Lower lobe of right lung (tissue), 2 donors: ENCODE data around the gene PDE4B. TPM values are rescaled to one million over a fixed set of nuclear protein-coding genes. Genes with fewer than 3 reads are reported as not detected.

Source experiments
- ATAC-seq, 2 donors: fragments of 200-7000 bp; cut with Tn5 transposase; one replicate each; pipeline ENCODE4 v1.9.1; 2020 to 2022; ENCODE audit warnings: mild to moderate bottlenecking in 2 of 2, moderate library complexity in 2 of 2
- DNase-seq: peaks from one replicate; pipeline ENCODE4 v3.0.0-alpha.2; 2020
- H3K27ac ChIP-seq: fragments of 200-600 bp; one replicate; pipeline ENCODE4 v1.8.0; 2022
- H3K27me3 ChIP-seq: fragments of 200-600 bp; one replicate; pipeline ENCODE4 v1.8.0; 2022; ENCODE audit warnings: low read depth
- H3K36me3 ChIP-seq: fragments of 200-600 bp; one replicate; pipeline ENCODE4 v1.8.0; 2022; ENCODE audit warnings: mild to moderate bottlenecking
- H3K4me1 ChIP-seq: fragments of 200-600 bp; one replicate; pipeline ENCODE4 v1.8.0; 2022
- H3K4me3 ChIP-seq: fragments of 200-600 bp; one replicate; pipeline ENCODE4 v1.8.0; 2022; ENCODE audit warnings: mild to moderate bottlenecking
- H3K9me3 ChIP-seq: fragments of 200-600 bp; one replicate; pipeline ENCODE4 v1.8.0; 2022
- CTCF ChIP-seq: fragments of 200-600 bp; IDR thresholded peaks from one replicate; pipeline ENCODE4 v1.8.0; 2022; ENCODE audit warnings: antibody characterized with exemption, mild to moderate bottlenecking
- intact Hi-C: fragments of 100-400 bp; cut with DNase I; formaldehyde crosslinking; loops from one replicate; pipeline ENCODE4 v1.11.0; 2022
- total RNA-seq: library from RNA; stranded (reverse); fragmentation: NEBNext Ultra II Directional; extraction: Animal tissue kit (Norgen Biotek cat#: 25700); gene quantifications from one replicate; pipeline ENCODE4 v1.2.1, GENCODE V29; 2021
- donor health status: DM: no; HTN: yes; CAD: no; lungs with severe emphysema.

The PDE4B gene
- total RNA-seq, 1 donor from 2014 or later = 26.9 TPM

GRCh38 chr1:66302184-66302742 is 509.6 kb downstream of the PDE4B start:
- peaks cover 22% of the 10 kb centered on the region for H3K4me1 ChIP-seq
- H3K36me3 ChIP-seq = no peaks in the 10 kb centered on the region
- no peak overlapping the region for H3K4me3 ChIP-seq
- intact Hi-C loops = no loop called here
- TF ChIP-seq CTCF = no peak
- H3K27ac ChIP-seq = no peak overlapping the region
- no peaks in the 10 kb centered on the region for H3K27me3 ChIP-seq
- ATAC-seq (no peak), DNase-seq (no peak)
- H3K9me3 ChIP-seq = no peaks in the 10 kb centered on the region

GRCh38 chr1:66302815-66303214 is 510.1 kb downstream of the PDE4B start:
- Histone ChIP-seq H3K27me3 (no peaks in the 10 kb centered on the region), H3K4me1 (peaks cover 22% of the 10 kb centered on the region), H3K36me3 (no peaks in the 10 kb centered on the region), H3K4me3 (no peak overlapping the region), H3K27ac (no peak overlapping the region), H3K9me3 (no peaks in the 10 kb centered on the region)
- DNase-seq = no peak
- no peak for TF ChIP-seq CTCF
- ATAC-seq = no peak
- intact Hi-C loops = no loop called here

- no peak for DNase-seq
- Histone ChIP-seq H3K27me3 (no peaks in the 10 kb centered on the region), H3K27ac (no peak overlapping the region), H3K36me3 (no peaks in the 10 kb centered on the region), H3K9me3 (no peaks in the 10 kb centered on the region), H3K4me3 (no peak overlapping the region), H3K4me1 (peaks cover 22% of the 10 kb centered on the region)
- TF ChIP-seq CTCF = no peak
- intact Hi-C loops = no loop called here
- ATAC-seq = no peak
These were observed 511.0 kb downstream of the PDE4B start for GRCh38 chr1:66303646-66304045.

- TF ChIP-seq CTCF = no peak
- Histone ChIP-seq H3K27me3 (no peaks in the 10 kb centered on the region), H3K9me3 (no peaks in the 10 kb centered on the region), H3K27ac (no peak overlapping the region), H3K36me3 (no peaks in the 10 kb centered on the region), H3K4me1 (peaks cover 22% of the 10 kb centered on the region), H3K4me3 (no peak overlapping the region)
- intact Hi-C loops = no loop called here
- DNase-seq (no peak), ATAC-seq (no peak)
These were observed 511.4 kb downstream of the PDE4B start for GRCh38 chr1:66304128-66304527.

GRCh38 chr1:66305927-66306326 is 513.2 kb downstream of the PDE4B start:
- Histone ChIP-seq H3K4me3 (no peak overlapping the region), H3K27me3 (no peaks in the 10 kb centered on the region), H3K27ac (no peak overlapping the region), H3K4me1 (peaks cover 13% of the 10 kb centered on the region), H3K36me3 (no peaks in the 10 kb centered on the region), H3K9me3 (no peaks in the 10 kb centered on the region)
- intact Hi-C loops = no loop called here
- no peak for TF ChIP-seq CTCF
- ATAC-seq = no peak
- no peak for DNase-seq
